OCI-LY7 (cell line): ENCODE results near the gene CTDSP1.
A peak's percentile ranks its signal among the peaks of the same experiment; 100 is the strongest.

Experiments
- EZH2phosphoT487 ChIP-seq: fragments of 200-600 bp; sonication (generic); IDR thresholded peaks from 2 replicates; pipeline ENCODE4 v1.6.1; 2018; ENCODE audit warnings: low read depth, borderline replicate concordance, mild to moderate bottlenecking, mixed run types, antibody characterized with exemption, low read length, moderate library complexity, mixed read lengths
- TF ChIP-seq, protein P1 (sequence below): fragments of 200-600 bp; sonication (generic); conservative IDR thresholded peaks from 2 replicates; pipeline ENCODE4 v1.5.1; 2014; ENCODE audit warnings: mild to moderate bottlenecking, antibody characterized with exemption, low read length, moderate library complexity, mixed read lengths

DNA sequence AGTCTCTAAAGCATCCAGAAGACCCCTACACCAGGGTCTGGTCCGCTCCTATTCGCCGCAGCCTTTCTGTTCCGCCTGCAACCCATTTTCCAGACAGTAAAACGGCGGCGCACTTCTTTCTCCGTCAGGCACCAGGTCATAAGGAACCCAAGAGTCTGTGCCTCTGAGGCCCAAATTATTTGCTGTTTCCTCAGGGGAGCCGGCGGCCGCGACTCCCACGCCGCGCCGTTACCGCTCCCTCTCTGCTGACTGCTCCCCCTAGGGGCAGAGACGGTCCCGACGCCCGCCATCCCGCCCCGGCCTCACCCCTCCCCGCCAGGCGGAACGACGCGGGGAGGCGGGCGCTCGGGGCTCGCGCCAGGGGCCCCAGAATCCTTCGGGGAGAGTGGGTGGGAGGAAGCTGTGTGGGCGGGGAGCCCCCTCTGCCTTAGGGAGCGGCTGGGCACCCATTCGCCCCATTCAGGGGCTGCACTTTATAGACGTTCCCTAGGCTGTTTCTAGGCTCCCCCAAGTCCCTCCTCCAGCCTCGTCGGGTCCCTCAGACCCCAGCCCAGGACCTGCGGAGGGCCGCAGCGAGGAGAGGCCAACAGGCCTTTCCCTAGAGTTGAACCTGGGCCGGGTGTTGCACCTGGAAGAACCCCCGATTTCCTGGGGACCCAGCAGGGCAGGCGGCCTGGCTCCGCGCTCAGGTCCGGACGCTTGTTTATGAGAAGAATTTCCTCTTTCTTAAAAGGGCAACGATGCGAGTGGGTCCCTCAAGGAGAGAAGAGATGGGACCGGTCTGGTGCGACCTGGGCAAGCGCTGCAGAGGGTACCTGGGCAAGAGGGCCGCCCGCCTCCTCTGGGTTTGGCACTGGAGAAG, 3.6 kb upstream of the CTDSP1 start:
- TF ChIP-seq, protein P1, sequence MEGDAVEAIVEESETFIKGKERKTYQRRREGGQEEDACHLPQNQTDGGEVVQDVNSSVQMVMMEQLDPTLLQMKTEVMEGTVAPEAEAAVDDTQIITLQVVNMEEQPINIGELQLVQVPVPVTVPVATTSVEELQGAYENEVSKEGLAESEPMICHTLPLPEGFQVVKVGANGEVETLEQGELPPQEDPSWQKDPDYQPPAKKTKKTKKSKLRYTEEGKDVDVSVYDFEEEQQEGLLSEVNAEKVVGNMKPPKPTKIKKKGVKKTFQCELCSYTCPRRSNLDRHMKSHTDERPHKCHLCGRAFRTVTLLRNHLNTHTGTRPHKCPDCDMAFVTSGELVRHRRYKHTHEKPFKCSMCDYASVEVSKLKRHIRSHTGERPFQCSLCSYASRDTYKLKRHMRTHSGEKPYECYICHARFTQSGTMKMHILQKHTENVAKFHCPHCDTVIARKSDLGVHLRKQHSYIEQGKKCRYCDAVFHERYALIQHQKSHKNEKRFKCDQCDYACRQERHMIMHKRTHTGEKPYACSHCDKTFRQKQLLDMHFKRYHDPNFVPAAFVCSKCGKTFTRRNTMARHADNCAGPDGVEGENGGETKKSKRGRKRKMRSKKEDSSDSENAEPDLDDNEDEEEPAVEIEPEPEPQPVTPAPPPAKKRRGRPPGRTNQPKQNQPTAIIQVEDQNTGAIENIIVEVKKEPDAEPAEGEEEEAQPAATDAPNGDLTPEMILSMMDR, result peak; percentile 89
- TF ChIP-seq EZH2phosphoT487, result no peak
